ENCODE results near the gene HRH4. TPM values are rescaled to one million over a fixed set of nuclear protein-coding genes. Genes with fewer than 3 reads are reported as not detected.

HRH4 gene
- total RNA-seq, 3 donors from 2014 or later: 0.28 to 0.29 TPM; not detected in 1

DNA sequence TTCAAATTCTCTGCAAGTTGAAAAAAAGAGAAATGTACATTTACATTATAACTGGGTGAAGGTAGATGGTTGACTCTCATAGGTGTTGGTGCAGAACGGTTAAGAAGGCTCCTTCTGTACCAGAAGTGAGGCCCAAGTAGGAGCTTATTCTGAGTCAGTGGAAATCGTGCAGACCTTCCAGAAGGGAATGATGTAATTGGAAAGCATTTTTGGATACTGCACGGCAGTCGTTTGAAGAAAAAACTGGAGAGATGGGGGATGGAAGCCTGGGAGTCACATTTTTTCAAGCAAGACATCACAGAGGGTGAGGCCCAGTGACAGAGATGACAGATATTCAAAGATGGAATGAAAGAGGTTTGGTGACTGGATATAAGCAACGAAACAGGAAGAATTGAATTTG lies 39.4 kb downstream of the HRH4 start:
- intact Hi-C loops (cut with DNase I, micrococcal nuclease): no loop called here
- H3K4me1 ChIP-seq (ENCODE audit: low read depth): no peaks in the 10 kb centered on the region
- ATAC-seq: no peak
- DNase-seq: no peak
- H3K9me3 ChIP-seq: no peaks in the 10 kb centered on the region
- H3K4me3 ChIP-seq: no peak overlapping the region
- H3K36me3 ChIP-seq (ENCODE audit: low read depth): no peaks in the 10 kb centered on the region
- TF ChIP-seq, protein P1, sequence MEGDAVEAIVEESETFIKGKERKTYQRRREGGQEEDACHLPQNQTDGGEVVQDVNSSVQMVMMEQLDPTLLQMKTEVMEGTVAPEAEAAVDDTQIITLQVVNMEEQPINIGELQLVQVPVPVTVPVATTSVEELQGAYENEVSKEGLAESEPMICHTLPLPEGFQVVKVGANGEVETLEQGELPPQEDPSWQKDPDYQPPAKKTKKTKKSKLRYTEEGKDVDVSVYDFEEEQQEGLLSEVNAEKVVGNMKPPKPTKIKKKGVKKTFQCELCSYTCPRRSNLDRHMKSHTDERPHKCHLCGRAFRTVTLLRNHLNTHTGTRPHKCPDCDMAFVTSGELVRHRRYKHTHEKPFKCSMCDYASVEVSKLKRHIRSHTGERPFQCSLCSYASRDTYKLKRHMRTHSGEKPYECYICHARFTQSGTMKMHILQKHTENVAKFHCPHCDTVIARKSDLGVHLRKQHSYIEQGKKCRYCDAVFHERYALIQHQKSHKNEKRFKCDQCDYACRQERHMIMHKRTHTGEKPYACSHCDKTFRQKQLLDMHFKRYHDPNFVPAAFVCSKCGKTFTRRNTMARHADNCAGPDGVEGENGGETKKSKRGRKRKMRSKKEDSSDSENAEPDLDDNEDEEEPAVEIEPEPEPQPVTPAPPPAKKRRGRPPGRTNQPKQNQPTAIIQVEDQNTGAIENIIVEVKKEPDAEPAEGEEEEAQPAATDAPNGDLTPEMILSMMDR (IDR thresholded peaks at IDR 0.05): no peak

DNA sequence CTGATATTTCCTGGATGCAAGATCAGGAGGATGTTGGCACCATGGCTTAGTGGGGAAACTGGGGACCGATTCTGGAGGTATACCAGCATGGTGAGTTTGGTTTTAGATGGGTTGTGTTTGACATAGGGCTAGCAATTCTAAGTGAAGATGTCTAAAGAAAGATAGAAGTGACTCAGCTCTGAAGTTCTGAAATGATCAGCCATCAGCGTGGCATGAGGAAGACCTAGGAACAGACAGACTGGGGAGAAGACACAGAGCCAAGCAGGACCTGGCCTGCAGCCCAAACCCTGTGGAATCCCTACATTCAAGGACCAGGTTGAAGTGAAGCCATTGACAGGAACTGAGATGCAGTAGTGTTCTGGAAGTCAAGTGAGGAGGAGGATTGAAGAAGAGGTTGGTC lies 39.8 kb downstream of the HRH4 start:
- intact Hi-C loops (cut with DNase I, micrococcal nuclease): no loop called here
- no peaks in the 10 kb centered on the region for H3K36me3 ChIP-seq (ENCODE audit: low read depth)
- TF ChIP-seq, protein P1 (IDR thresholded peaks at IDR 0.05): no peak
- no peaks in the 10 kb centered on the region for H3K9me3 ChIP-seq
- H3K4me1 ChIP-seq (ENCODE audit: low read depth): no peaks in the 10 kb centered on the region
- ATAC-seq: no peak
- H3K4me3 ChIP-seq: no peak overlapping the region
- DNase-seq: no peak

DNA sequence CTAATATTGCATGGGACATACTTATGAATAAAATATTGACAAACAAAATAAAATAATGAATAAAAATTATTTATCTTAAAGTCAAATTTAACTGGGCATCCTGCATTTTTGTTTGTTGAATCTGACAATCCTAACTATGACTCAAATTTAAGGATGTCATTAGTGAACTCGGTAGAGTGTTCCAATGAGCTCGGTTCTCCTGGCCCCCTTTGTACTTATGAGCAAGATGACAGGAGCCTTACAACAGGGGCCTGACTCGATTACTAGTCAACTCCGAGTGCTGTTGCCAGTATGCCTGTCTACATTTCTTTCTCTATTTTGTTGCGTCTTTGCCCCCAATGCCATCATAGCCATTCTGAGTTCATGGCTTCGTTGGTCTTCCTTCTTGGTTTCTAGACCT lies 40.3 kb downstream of the HRH4 start:
- intact Hi-C loops (cut with DNase I, micrococcal nuclease): no loop called here
- no peaks in the 10 kb centered on the region for H3K36me3 ChIP-seq (ENCODE audit: low read depth)
- H3K9me3 ChIP-seq: no peaks in the 10 kb centered on the region
- no peaks in the 10 kb centered on the region for H3K4me1 ChIP-seq (ENCODE audit: low read depth)
- ATAC-seq (no peak), DNase-seq (no peak)
- TF ChIP-seq, protein P1 (IDR thresholded peaks at IDR 0.05): no peak
- no peak overlapping the region for H3K4me3 ChIP-seq

DNA sequence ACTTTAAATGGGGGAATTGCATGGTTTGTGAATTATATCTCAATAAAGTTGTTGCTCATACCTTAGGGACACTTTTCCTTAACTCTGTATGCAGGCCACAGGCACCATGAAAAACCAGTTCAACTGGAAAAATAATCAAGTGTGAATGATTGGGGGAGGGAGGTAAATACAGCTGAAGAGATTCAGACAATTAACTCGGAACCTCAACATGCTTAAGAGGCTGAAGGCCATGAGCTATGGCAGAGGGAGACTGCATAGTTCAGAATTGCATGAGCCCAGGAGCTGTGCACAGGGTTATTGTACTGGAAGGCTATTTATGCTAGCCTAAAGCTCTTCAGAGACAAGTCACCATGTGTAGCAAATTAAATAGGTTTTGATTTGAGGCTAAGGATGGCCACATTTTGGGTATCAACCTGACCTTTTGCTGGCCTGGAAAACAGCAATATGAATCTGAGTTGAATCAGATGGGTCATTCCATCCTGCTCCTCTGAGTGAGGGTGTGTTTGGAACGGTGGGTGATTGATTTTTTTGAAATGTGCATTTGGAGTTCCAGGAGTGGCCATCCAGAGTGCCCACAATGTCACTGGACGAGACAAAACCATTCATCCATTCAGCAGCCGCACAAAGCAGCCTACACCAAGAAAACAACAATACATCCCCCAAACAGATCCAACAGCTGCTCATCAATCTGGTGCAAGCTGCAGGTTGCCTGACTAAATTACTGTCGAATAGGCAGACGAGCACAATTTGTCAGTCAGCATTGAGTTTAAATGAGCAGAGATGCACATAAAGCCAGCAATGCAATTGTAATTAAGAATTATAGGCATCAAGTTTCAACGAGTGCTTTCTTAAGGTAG lies 42.5 kb downstream of the HRH4 start:
- TF ChIP-seq, protein P1 (IDR thresholded peaks at IDR 0.05): no peak
- no peaks in the 10 kb centered on the region for H3K36me3 ChIP-seq (ENCODE audit: low read depth)
- intact Hi-C loops (cut with DNase I, micrococcal nuclease): no loop called here
- no peak for DNase-seq
- no peak overlapping the region for H3K4me3 ChIP-seq
- ATAC-seq: no peak
- H3K4me1 ChIP-seq (ENCODE audit: low read depth): no peaks in the 10 kb centered on the region
- no peaks in the 10 kb centered on the region for H3K9me3 ChIP-seq

- Histone ChIP-seq H3K4me3 (no peak overlapping the region), H3K4me1 (ENCODE audit: low read depth) (no peaks in the 10 kb centered on the region), H3K9me3 (no peaks in the 10 kb centered on the region), H3K36me3 (ENCODE audit: low read depth) (no peaks in the 10 kb centered on the region)
- ATAC-seq (no peak), DNase-seq (no peak)
- TF ChIP-seq, protein P1 (IDR thresholded peaks at IDR 0.05): no peak
- intact Hi-C loops (cut with DNase I, micrococcal nuclease): no loop called here
These were observed 44.0 kb downstream of the HRH4 start for GRCh38 chr18:24504401-24504800.

Data from mucosa of descending colon (tissue), 3 donors.